SHP77 (cell line): ENCODE measurements around the gene HTRA1.

Experiments
- DNase-seq, 2 experiments: peaks; one replicate each; lab custom pipeline; 2025; lab: John Stamatoyannopoulos, UW

The HTRA1 gene

DNA sequence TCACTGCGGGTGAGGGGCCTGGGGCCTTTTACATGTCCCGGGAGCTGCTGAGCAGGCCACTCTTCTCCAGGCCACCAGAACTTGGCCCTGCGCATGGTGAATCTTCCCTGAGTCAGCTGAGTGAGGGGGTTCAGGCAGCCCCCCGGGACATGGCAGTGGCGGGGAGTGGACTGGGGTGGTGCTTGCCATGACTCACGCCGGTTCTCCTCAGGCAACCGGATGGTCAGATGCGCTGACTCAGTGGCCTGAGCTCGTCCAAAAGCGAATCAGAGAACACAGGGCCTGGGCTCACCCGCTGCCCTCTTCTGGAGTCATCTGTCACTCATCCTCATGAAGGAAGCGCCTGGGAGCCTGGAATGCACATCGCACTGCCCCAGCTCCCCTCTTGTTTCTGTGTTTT is 33.5 kb downstream of the HTRA1 start:
- no peak for DNase-seq

DNA sequence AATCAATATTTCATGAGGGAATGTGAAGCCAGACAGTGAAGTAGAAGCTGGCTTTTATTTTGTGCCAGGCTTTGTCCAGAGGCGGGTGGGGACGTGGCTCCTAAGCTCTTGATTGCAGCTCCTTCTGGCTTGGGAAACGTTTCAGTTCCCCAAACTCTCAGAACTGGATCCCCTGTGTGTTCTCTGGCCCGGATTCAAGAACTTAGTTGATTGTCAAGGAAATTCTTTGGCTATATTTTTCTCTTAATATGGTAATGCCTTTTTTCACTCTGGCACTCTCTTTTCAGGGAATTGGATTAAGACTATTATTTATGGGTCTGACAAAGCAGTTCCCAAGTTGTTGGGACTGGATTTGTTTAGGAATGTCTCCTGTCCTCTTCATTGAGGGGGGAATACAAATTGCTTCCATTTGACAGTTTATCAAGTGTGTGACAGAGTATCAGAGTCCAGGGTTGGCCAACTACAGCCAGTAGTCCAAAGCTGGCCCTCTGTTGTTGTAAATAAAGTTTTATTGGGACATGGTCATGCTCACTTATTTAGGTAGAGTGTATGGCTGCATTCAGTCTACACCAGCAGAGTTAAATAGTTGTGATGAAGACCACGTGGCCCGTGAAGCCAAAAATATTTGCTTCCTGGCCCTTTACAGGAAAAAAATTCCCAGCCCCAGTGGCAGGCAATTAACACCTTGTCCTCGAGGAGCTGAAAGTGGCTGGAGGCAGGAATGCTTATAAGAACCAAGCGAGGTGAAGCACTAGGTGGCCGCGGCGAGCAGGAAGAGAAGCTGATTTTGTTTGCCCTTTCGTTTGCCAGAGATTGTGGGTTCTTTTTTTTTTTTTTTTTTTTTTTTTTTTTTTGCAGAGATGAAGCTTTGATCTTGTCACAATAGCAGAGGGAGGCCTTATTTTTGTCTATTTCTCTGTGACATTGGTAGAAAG is 34.3 kb downstream of the HTRA1 start:
- DNase-seq, result no peak

DNA sequence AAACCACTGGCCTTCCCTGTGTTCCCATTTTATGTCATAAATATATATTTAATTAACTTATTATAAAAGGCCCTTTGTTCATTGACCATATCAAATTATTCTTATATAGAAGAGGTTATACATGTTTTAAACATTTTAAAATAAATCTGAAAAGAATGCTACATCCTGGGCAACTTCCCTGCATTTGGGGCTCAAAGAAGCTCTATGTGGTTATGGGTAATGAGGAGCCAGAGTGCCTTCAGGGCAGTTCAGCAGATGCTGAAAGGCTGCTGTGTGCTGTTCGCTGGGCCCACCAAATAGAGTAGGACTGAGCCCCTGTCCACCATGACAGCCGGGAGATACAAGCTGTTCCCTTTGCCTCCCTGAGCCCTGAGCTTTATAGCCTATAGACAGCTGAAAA is 35.9 kb downstream of the HTRA1 start:
- no peak for DNase-seq

DNA sequence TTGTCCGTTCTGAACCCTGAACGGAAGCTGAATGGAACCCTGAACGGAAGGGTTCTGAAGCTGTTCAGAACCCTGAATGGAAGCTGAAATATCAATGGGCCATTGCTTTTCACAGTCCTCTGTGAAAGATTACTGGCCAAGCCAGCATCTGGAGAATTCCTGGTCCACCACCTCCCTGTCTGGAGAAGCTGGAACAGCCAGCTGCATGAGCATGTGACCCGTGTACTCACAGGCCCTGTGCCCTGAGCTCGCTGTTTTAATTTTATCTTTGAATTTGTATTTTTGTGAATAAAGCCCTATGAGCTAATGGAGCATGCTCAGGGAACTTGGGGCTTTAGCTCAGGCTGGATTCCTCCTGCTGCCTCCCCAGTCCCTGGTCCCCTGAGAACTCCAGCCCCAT is 37.2 kb downstream of the HTRA1 start:
- no peak for DNase-seq

DNA sequence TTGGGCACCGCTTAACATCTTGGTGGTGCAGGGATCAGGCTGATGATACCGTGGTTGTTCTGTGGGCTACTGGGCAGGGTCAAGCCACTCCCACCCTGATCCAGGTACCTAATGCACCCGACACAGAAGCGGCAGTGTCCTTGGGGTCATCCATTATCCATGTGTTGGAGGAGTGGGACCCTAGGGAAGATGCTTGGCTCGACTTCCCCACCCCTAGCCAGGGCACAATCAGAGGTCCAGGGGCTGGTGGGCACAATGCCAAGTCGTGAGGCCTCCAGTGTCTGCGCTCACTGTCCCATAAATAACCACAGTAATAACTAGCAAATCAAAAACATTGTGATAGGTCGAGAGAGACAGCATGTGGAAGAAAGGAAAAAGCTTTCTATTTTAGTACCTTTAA is 37.7 kb downstream of the HTRA1 start:
- DNase-seq, result no peak

DNA sequence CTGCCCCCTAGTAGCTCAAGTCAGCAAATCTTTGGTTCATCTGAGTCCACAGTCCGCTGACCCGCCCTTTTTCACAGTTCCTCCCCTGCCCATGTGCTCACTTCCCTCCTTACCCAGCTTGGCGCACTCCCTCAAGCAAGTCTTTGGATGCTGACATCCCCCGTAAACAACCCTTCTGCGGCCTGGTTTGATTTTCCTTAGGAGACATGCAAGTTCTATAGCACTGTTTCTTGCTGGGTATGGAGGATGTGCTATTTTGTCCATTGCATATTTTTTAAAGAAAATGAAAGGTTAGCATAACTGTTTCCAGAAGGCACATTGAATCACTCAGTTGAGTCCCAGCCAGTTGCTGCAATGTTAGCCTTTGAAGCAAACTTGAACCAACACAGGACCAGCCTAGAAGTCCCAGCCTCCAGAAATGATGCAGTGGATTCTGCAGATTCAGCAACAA is 38.2 kb downstream of the HTRA1 start:
- DNase-seq, result no peak

DNA sequence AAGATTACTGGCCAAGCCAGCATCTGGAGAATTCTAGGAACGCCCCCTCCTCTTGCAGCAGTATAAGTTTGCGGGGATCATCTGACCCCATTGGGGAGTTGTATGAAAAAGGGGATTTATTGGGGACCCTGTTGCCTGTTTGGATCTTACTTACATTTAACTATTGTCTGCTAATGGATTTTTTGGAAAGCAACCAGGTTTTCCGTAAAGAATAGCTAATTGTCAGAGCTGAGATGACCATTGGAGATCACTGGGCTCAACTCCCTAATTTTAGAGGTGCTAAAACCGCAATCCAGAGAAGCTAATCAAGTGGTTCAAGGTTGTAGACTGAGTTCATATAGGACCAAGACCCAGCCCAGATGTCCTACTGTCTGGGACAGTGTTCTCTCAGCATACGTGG is 38.8 kb downstream of the HTRA1 start:
- no peak for DNase-seq

DNA sequence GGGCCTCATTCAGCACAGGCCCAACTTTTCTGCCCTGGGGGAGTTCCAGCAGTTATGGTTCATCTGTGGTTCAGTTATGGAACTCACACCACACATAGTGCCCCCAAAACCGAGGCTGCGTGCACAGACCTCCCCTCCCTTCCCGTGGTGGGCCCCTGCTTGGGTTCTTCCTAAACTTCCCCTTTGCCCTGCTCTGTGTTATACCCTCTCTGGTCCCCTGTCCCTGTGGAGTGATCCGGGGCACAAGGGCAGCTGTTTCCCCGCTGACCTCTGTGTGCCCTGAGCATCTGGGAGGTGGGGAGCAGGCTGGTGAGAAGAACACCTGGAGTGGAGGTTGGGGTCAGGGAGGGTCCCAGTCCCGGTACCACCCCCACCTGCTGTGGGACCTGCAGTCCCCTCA is 39.4 kb downstream of the HTRA1 start:
- no peak for DNase-seq

DNA sequence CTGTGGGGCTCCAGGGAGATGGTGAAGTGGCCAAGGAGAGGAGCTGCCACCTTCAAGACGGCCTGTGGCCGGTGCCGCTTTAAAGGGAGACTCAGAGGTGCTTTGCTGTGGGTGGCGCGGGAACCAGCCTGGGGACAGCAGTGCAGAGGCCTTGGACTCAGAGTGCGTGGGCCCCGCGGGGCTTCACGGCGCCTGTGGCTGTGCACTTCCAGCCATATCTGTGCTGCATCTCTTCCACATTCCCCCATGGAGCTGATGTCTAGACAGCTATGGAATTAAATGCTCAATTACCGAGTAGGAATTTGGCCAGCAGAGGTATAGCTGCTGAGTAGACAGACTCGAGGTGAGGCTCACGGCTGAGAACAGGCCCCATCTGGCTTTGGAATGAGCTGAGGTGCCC is 41.7 kb downstream of the HTRA1 start:
- no peak for DNase-seq

DNA sequence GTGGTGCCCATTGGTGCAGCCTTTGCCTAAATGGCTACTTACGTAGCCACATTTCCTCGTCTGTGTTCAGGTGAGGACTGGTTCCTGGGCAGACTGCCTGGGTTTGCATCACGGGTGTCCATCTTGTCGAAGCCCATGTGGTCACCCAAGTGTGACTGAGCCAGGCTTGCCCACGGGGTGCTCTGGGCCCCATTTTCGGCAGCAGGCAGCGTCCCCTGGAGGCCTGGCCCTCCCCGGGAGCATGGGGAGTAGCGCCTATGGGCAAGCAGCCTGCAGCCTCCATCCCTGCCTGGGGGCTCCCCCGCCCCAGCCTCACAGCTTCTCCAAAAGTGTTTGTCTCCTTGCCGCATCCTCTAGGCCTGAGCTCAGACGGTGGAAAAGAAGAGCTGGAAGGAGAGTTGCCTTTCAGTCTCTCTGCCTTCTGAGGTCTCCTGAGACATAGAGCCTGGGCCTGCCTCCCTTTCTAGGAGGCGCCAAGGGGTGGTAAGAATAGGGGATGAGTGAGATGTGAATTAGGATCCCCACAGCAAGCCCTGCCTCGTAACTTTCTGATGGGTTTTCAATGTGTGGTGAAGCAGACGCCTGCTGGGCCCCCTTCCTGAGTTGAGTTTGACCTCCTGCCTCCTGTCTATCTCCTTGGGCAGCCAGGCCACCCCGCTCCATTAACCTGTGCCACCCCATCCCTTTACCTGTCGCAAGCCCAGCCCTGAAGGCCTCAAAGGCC is 42.7 kb downstream of the HTRA1 start:
- DNase-seq, result no peak

DNA sequence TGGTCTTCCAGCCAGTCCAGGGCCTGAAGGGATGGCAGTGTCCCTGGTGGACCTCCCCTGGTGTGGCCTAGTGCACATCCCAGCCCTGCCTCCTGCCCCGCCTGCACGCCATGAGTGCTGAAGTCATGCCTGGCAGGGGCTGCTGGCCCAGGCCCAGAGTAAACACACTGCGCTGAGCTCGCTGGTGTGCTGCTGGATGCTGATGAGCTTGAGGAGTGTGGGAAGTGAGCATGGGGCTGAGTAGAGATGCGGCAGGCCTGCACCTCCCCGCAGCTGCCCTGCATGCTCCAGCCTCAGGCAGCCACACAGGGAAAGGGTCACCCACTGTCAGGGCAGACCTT is 43.2 kb downstream of the HTRA1 start:
- DNase-seq, result peak; percentile 90 to 92

DNA sequence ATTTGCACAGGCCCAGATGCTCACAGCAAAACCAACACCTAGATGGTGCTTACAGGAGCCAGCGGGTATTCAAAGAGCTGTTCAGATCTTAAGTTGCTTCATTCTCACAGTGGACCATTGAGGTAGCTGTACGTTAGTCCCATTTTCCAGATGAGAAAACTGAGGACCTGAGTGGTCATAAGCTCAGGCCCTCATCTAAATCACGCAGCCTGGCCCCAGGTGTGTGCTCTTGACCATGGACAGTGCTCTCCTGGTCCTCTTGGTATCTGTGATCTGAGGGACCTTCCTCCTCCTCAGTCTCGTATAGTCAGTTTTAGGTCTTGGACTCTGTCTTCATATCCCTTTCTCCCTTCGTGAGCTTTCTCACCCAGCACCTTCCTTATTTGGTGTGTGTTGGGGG is 43.7 kb downstream of the HTRA1 start:
- no peak for DNase-seq

DNA sequence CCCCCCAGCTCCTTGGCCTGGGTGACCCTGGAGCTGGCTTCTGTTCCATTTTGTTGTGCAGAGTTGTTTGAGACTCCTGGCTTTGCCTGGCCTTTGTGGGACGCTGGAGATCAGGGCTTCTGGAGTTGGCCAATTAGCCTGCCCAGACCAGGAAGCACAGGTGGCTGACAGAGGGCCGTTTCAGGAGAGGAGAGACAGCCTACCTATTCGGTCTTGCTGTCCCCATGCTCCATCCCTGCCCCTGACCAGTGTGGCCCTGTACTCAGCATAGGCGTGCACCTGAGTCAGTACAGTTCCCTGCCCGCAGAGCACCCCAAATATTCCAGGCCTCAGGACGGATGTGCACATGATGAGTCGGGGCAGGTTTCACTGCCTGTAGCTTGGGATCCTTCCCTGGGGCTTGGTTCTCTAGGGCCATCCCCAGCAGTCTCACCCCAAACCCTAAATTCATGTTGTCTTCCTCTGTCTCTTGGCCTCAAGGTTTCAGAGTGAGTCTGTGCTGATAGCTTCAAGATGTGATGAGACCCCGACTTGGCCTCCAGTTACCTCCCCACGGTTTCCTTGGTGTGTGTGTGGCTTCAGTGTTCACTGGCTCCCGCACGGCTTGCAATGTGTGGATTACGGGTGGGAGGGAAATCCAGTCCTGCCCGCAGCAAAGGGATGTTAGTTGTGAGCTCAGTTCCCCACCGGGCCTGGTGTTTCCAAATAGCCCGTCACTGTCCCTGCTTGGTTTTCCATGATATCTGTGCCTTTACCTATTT is 44.7 kb downstream of the HTRA1 start:
- DNase-seq, result no peak

DNA sequence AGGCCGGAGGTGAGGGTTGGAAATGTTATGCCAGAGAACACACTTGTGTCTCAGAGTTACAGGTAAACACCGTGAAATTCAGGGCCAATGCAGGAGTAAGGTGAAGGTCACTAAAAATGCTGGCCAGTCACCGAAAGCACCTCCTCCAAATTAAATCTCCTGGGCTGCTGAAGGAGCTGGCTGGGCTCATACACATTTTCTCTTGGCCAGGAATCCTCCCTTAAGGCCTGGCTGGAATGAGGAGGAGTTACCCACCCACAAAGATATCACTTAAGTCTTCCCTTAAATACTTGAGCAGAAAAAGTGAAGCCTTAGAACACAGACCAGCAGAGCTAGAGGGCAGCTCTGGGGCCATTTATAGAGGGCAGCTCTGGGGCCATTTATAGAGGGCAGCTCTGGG is 46.3 kb downstream of the HTRA1 start:
- DNase-seq, result no peak

DNA sequence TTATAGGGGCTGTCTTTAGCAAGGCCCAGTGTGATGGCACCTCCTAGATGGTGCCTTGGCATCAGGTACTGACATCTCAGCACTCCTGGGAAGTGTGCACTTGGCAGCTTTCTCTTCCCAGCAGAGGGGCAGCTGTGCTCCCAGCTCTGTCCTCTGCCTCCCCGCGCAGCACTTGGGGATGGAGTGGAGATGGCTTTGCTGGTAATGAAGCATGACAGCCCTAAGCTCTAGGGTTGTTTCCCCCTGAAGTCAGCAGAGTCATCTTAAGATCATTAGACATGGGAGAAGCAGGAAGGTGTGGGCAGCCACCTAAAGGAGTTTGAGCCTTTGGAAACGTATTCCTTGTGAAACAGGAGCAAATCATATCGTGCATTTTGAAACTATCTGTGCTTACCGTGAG is 46.7 kb downstream of the HTRA1 start:
- no peak for DNase-seq

DNA sequence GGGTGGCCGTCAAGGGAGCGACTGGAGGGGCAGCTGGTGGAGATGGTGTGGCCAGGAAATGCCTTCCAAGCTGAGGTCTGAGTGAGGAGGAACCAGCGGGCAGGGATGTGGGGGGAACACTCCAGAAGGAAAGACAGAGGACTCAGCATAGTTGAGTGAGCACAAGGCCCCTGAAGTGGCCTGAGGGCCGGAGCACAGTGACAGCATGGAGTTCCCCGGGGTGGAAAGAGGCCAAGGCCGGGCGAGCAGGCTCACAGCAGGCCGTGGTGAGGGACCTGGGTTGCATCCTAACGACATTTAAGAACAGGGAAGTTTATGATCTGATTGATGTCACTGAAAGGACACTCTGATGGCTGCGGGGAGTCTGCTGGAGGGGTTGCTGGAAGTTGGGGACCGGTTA is 48.0 kb downstream of the HTRA1 start:
- DNase-seq, result no peak

DNA sequence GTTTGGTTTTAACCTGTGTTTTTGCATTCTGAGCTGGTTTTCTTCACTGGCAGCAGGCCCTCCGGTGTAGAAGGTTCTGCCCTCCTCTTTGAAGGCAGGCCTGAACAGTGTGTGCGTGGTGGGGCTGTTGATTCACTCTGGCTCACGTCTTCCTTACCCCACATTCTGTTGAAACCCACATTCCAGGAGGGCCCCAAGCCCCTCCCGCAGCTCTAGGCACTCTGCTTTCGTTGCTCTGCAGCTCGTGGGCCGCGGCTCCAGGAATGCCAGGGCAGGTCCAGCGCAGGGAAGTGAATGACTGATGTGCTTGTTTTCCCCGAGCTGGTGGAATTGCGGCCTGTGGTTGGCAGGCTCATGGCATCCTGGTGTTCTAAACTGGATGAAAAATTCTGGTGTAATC is 49.0 kb downstream of the HTRA1 start:
- DNase-seq, result no peak

DNA sequence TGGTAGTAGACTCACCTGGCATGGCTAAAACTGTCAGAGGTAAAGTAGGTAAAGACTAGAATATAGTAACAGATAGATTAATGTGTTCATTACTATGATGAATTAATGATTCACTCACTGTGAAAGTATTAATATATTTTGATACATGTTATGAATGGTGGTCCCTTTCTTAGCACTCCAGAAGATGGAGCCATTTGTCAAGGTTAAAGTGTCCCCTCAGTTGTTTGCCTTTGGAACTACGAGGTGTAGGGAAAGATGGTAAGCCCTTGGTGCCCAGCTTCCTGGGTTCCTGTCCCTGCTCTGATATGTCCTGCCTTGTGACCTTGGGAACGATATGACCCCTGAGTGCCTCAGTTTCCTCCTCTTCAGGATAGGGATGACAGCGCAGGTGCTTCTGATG is 49.4 kb downstream of the HTRA1 start:
- DNase-seq, result no peak

DNA sequence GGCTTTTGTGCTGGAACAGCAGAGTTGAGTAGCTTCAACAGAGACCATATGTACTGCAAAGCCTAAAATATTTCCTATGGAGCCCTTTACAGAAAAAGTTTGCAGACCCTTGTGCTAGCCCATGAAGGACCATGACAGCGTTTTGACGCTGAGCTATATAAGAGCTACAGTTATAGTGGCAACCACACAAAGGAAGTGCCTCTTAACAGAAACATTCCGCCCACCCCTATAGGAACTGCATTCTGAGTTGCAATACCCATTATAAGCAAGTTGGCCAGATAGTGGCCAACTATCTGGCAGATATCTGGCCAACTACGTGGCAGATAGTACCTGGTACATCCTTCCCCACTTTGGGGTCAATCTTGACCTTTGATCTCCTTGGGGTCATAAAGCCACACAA is 51.7 kb downstream of the HTRA1 start:
- DNase-seq, result no peak

DNA sequence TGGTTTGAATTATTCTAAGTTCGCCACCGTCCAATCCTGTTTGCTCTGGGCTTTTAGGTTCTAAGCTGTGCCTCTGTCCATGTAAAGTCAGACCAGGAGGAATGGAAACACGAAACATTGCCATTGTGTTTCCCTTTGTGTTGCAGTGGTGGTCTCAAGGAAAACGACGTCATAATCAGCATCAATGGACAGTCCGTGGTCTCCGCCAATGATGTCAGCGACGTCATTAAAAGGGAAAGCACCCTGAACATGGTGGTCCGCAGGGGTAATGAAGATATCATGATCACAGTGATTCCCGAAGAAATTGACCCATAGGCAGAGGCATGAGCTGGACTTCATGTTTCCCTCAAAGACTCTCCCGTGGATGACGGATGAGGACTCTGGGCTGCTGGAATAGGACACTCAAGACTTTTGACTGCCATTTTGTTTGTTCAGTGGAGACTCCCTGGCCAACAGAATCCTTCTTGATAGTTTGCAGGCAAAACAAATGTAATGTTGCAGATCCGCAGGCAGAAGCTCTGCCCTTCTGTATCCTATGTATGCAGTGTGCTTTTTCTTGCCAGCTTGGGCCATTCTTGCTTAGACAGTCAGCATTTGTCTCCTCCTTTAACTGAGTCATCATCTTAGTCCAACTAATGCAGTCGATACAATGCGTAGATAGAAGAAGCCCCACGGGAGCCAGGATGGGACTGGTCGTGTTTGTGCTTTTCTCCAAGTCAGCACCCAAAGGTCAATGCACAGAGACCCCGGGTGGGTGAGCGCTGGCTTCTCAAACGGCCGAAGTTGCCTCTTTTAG is 52.9 kb downstream of the HTRA1 start:
- no peak for DNase-seq

DNA sequence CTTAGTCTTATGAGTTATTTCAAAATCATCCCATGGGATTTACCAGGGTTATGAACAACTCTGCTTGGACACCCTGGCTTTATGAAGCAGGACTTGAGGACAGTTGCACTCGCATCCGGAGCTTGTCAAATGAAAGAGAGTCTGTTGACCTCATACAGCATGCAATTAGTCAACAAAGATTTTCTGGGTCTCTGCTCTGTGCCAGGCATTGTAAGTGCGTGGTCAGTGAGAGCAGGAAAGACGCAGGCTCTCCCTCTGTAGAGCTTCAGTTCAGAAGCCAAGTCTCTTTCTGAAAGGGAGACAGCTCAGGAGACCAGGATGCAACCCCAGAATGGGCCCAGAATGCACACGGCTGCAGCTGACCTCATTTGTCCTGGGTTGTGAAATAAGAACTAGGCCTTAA is 53.7 kb downstream of the HTRA1 start:
- no peak for DNase-seq
